Liver (tissue), 3 donors: ENCODE measurements around the gene EIF4E2.

Experiments used
- CTCF ChIP-seq: fragments of 150-350 bp; IDR thresholded peaks from 2 replicates; pipeline ENCODE4 v1.5.1; 2017; ENCODE audit warnings: improper control_type of control experiment, low read depth, low read length; ENCODE audit not compliant: missing input control
- EGR1 ChIP-seq, 2 donors: IDR thresholded peaks; 2 replicates each; pipeline ENCODE4 v1.6.1; 2016 to 2018; ENCODE audit warnings: antibody characterized with exemption in 2 of 2, low read depth in 2 of 2
- GABPA ChIP-seq, 2 donors: IDR thresholded peaks in 1 of 2; conservative IDR thresholded peaks in 1 of 2; 2 replicates each; pipeline ENCODE4 v1.6.1; 2016; ENCODE audit warnings: antibody characterized with exemption in 2 of 2, mild to moderate bottlenecking in 1 of 2, moderate library complexity in 1 of 2
- HNF4G ChIP-seq: IDR thresholded peaks from 2 replicates; pipeline ENCODE4 v1.6.1; 2016; ENCODE audit warnings: antibody characterized with exemption
- JUND ChIP-seq, 2 donors: IDR thresholded peaks; 2 replicates each; pipeline ENCODE4 v1.6.1; 2016; ENCODE audit warnings: antibody characterized with exemption in 2 of 2
- NR2F2 ChIP-seq: IDR thresholded peaks from 2 replicates; pipeline ENCODE4 v1.6.1; 2016; ENCODE audit warnings: antibody characterized with exemption
- RAD21 ChIP-seq, 2 donors: IDR thresholded peaks; 2 replicates each; pipeline ENCODE4 v1.6.1; 2016; ENCODE audit warnings: antibody characterized with exemption in 2 of 2, mild to moderate bottlenecking in 2 of 2
- REST ChIP-seq: IDR thresholded peaks from 2 replicates; pipeline ENCODE4 v1.6.1; 2016; ENCODE audit warnings: antibody characterized with exemption, mild to moderate bottlenecking
- SP1 ChIP-seq: IDR thresholded peaks from 2 replicates; pipeline ENCODE4 v1.6.1; 2018; ENCODE audit warnings: antibody characterized with exemption, mild to moderate bottlenecking
- TAF1 ChIP-seq: conservative IDR thresholded peaks from 2 replicates; pipeline ENCODE4 v1.6.1; 2016; ENCODE audit warnings: antibody characterized with exemption, mild to moderate bottlenecking
- YY1 ChIP-seq: IDR thresholded peaks from 2 replicates; pipeline ENCODE4 v1.6.1; 2016; ENCODE audit warnings: antibody characterized with exemption, mild to moderate bottlenecking
- TF ChIP-seq, protein P1 (sequence below): IDR thresholded peaks from 2 replicates; pipeline ENCODE4 v1.6.1; 2016; ENCODE audit warnings: antibody characterized with exemption
- TF ChIP-seq, protein P2 (sequence below): IDR thresholded peaks from 2 replicates; pipeline ENCODE4 v1.6.1; 2016; ENCODE audit warnings: antibody characterized with exemption
- donor health status: healthy.
- donor health status: healthy.

GRCh38 chr2:232521098-232521497 is 29.4 kb upstream of the EIF4E2 start:
- TF ChIP-seq GABPA (IDR thresholded peaks at IDR 0.05 in 1 of 2, conservative IDR thresholded peaks at IDR 0.05 in 1 of 2) (no peak), CTCF (no peak), RAD21 (IDR thresholded peaks at IDR 0.05) (no peak), SP1 (no peak), YY1 (no peak), REST (no peak), NR2F2 (no peak), TAF1 (no peak), HNF4G (no peak), EGR1 (IDR thresholded peaks at IDR 0.05; ENCODE audit: low read depth in 2 of 2) (no peak), JUND (IDR thresholded peaks at IDR 0.05) (no peak)
- TF ChIP-seq, protein P1, sequence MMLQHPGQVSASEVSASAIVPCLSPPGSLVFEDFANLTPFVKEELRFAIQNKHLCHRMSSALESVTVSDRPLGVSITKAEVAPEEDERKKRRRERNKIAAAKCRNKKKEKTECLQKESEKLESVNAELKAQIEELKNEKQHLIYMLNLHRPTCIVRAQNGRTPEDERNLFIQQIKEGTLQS = no peak
- TF ChIP-seq, protein P2, sequence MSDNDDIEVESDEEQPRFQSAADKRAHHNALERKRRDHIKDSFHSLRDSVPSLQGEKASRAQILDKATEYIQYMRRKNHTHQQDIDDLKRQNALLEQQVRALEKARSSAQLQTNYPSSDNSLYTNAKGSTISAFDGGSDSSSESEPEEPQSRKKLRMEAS = no peak
